Osteoblast (primary cell): ENCODE results near the gene GTPBP2. TPM values are rescaled to one million over a fixed set of nuclear protein-coding genes. Genes with fewer than 3 reads are reported as not detected.
"Not testable (repeated sequence)": the region's sequence is repeated elsewhere in the genome, so short reads cannot be mapped to it uniquely, and the experiment has no call there.

ENCODE experiments used
- DNase-seq: peaks from one replicate; pipeline ENCODE4 v3.0.0; 2011; ENCODE audit warnings: low spot score, mixed read lengths; ENCODE audit not compliant: insufficient read length; ENCODE audit errors: missing footprints
- H2AFZ ChIP-seq: 2 replicates; pipeline ENCODE4 v1.6.0; 2011; ENCODE audit warnings: mild to moderate bottlenecking, low read length
- H3K27ac ChIP-seq: 2 replicates; pipeline ENCODE4 v1.5.1; 2011; ENCODE audit warnings: mild to moderate bottlenecking, low read depth, low read length, moderate library complexity
- H3K27me3 ChIP-seq: 2 replicates; pipeline ENCODE4 v1.6.0; 2012; ENCODE audit warnings: mild to moderate bottlenecking, control low read depth, inconsistent platforms, low read length, moderate library complexity; ENCODE audit not compliant: insufficient read depth
- H3K36me3 ChIP-seq: 2 replicates; pipeline ENCODE4 v1.5.1; 2011; ENCODE audit warnings: mild to moderate bottlenecking, low read length, control low read depth, moderate library complexity; ENCODE audit not compliant: insufficient read depth
- H3K4me1 ChIP-seq: 2 replicates; pipeline ENCODE4 v1.5.1; 2011; ENCODE audit warnings: mild to moderate bottlenecking, low read length, control low read depth, moderate library complexity; ENCODE audit not compliant: insufficient read depth
- H3K4me2 ChIP-seq: 2 replicates; pipeline ENCODE4 v1.6.0; 2011; ENCODE audit warnings: mild to moderate bottlenecking, low read length; ENCODE audit not compliant: insufficient read depth
- H3K4me3 ChIP-seq: fragments of 200-600 bp; sonication (generic); 3 replicates; pipeline ENCODE4 v1.5.1; 2012; ENCODE audit warnings: mild to moderate bottlenecking, low read length, inconsistent platforms; ENCODE audit not compliant: insufficient read depth
- H3K79me2 ChIP-seq: 2 replicates; pipeline ENCODE4 v1.6.0; 2012; ENCODE audit warnings: mild to moderate bottlenecking, low read length, control low read depth, inconsistent platforms; ENCODE audit not compliant: insufficient read depth
- H3K9me3 ChIP-seq: 2 replicates; pipeline ENCODE4 v1.5.1; 2011; ENCODE audit warnings: low read depth, low read length, control low read depth
- H4K20me1 ChIP-seq: 2 replicates; pipeline ENCODE4 v1.6.0; 2012; ENCODE audit warnings: mild to moderate bottlenecking, low read length, control low read depth; ENCODE audit not compliant: insufficient read depth
- CTCF ChIP-seq: IDR thresholded peaks from 2 replicates; pipeline ENCODE4 v1.5.1; 2011; ENCODE audit warnings: mild to moderate bottlenecking, low read depth, low read length, moderate library complexity; ENCODE audit errors: extremely low read depth
- total RNA-seq: library from RNA; depleted of rRNA; stranded (reverse); fragments of >200 nt; gene quantifications from 2 replicates; pipeline ENCODE4 v1.2.3, GENCODE V29; 2012

The GTPBP2 gene
- total RNA-seq, 1 donor: 84.0 TPM

DNA sequence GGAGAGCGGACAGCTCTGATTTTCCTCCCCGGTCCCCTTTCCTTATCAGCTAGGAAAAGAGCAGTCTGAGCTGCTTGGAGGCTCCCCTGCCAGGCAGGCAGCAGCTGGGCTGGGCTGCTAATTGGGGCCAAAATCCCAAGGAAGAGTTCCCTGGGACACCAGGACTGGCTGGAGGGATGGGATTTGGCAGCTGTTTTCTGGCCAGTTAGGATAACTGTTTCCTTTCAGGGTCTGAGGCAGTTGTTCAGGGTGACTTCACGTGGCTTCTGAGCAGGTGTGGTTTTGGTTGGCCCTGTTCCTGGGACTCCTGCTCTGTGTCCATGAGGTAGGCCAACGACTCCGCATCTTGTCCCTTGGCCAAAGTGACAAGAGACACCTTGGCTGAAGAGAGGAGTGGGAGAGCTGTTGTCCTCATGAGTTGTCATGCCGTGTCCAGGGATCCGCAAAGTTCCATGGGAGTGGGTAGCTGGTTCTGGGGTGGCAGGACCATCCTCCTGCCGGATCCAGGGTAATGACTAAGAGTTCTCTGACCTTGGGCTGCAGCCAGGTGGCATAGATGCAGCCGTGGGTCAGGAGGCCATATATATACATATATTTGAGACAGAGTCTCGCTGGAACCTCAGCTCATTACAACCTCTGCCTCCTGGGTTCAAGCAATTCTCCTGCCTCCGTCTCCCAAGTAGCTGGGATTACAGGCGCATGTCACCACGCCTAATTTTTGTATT, 37.3 kb upstream of the GTPBP2 start:
- Histone ChIP-seq H3K9me3 (no peaks in the 10 kb centered on the region), H2AFZ (no peak overlapping the region), H3K27me3 (no peaks in the 10 kb centered on the region), H3K4me1 (peaks cover 37% of the 10 kb centered on the region), H3K4me3 (no peak overlapping the region), H3K79me2 (no peaks in the 10 kb centered on the region), H3K4me2 (no peak overlapping the region), H4K20me1 (no peaks in the 10 kb centered on the region), H3K36me3 (peaks cover 8% of the 10 kb centered on the region), H3K27ac (no peak overlapping the region)
- TF ChIP-seq CTCF: no peak
- no peak for DNase-seq

DNA sequence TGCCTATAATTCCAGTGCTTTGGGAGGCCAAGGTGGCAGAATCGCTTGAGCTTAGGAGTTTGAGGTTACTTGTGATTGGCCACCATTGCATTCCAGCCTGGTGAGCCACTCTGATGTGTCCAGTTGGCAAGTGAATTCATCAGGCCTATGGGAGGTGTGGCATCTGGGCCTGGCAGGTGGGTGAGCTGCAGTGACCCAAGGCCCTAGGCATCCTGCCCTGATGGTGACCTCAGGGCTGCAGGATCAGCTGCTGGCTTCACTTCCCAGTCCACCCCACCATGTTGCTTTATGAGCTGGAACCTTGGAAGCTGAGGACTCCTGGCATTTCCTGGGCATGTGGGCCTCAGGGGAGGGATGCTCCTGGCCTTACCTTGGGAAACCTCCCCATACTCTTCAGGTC, 36.3 kb upstream of the GTPBP2 start:
- H3K27ac ChIP-seq: no peak overlapping the region
- H3K9me3 ChIP-seq: no peaks in the 10 kb centered on the region
- H3K36me3 ChIP-seq: no peaks in the 10 kb centered on the region
- H3K79me2 ChIP-seq: no peaks in the 10 kb centered on the region
- H3K27me3 ChIP-seq: no peaks in the 10 kb centered on the region
- H3K4me2 ChIP-seq: no peak overlapping the region
- peaks cover 34% of the 10 kb centered on the region for H3K4me1 ChIP-seq
- no peak overlapping the region for H2AFZ ChIP-seq
- H4K20me1 ChIP-seq: no peaks in the 10 kb centered on the region
- DNase-seq: peak; percentile 78
- no peak overlapping the region for H3K4me3 ChIP-seq
- TF ChIP-seq CTCF: no peak

- not testable (repeated sequence) for H3K36me3 ChIP-seq, H4K20me1 ChIP-seq, H3K79me2 ChIP-seq, H3K9me3 ChIP-seq, H3K4me3 ChIP-seq, H2AFZ ChIP-seq, H3K27ac ChIP-seq, DNase-seq, H3K27me3 ChIP-seq, H3K4me2 ChIP-seq
- H3K4me1 ChIP-seq: peaks cover 11% of the 10 kb centered on the region
Observed at GRCh38 chr6:43662948-43663347, 33.9 kb upstream of the GTPBP2 start.

- no peaks in the 10 kb centered on the region for H3K27me3 ChIP-seq
- H4K20me1 ChIP-seq: no peaks in the 10 kb centered on the region
- H3K9me3 ChIP-seq: no peaks in the 10 kb centered on the region
- no peak overlapping the region for H3K4me3 ChIP-seq
- no peaks in the 10 kb centered on the region for H3K4me1 ChIP-seq
- DNase-seq: no peak
- H3K27ac ChIP-seq: no peak overlapping the region
- no peak for TF ChIP-seq CTCF
- H3K79me2 ChIP-seq: no peaks in the 10 kb centered on the region
- no peak overlapping the region for H3K4me2 ChIP-seq
- H3K36me3 ChIP-seq: no peaks in the 10 kb centered on the region
- no peak overlapping the region for H2AFZ ChIP-seq
Observed at GRCh38 chr6:43658161-43658560, 29.1 kb upstream of the GTPBP2 start.
